ENCODE measurements around the gene RPS15A. TPM values are rescaled to one million over a fixed set of nuclear protein-coding genes. Genes with fewer than 3 reads are reported as not detected.

The RPS15A gene
- total and polyA plus RNA-seq, 2 of the 8 experiments (the other 6 are each of a cell fraction or from before 2014, with no cell fraction given), result 1,784 to 5,666 TPM

- H2BK20ac ChIP-seq (ENCODE audit: low read length), result no peak overlapping the region
- DNase-seq (ENCODE audit: low read depth in 1 of 2, low spot score in 2 of 2) (no peak), FAIRE-seq (no peak)
- no peak overlapping the region for H3K56ac ChIP-seq (replicated peaks; ENCODE audit: insufficient read length, low read depth, low read length)
- H3K4ac ChIP-seq (replicated peaks; ENCODE audit: insufficient read length, low read depth, low read length), result no peak overlapping the region
- no peak overlapping the region for H3K4me3 ChIP-seq (ENCODE audit: extremely low read depth in 1 of 4, insufficient read depth in 2 of 4, low read depth in 3 of 4, low read length in 4 of 4)
- H4K91ac ChIP-seq (replicated peaks; ENCODE audit: insufficient read length, low read length), result no peak overlapping the region
- H3K27me3 ChIP-seq (replicated peaks in 1 of 4; ENCODE audit: control insufficient read depth in 3 of 4, extremely low read depth in 1 of 4, insufficient read depth in 3 of 4, low read length in 3 of 4), result no peaks in the 10 kb centered on the region
- H2BK15ac ChIP-seq (ENCODE audit: low read length), result no peak overlapping the region
- CTCF ChIA-PET (ENCODE audit: partially characterized antibody), result interaction anchor here (0.7 kb wide), 1 partner anchor 23 kb away, joined by 3 read pairs; no protein-coding TSS in a partner anchor
- no peak overlapping the region for H3K23ac ChIP-seq (ENCODE audit: insufficient read length)
- no peak overlapping the region for H2BK120ac ChIP-seq (replicated peaks; ENCODE audit: low read depth, low read length)
- no peak overlapping the region for H3K14ac ChIP-seq (ENCODE audit: insufficient read length)
- H3K9me3 ChIP-seq (ENCODE audit: insufficient read depth in 2 of 2, low read depth in 1 of 2, low read length in 1 of 2), result no peaks in the 10 kb centered on the region; a peak in 1 of 4 replicates
- H3K9ac ChIP-seq (replicated peaks in 1 of 4; ENCODE audit: extremely low read depth in 1 of 4, low read depth in 3 of 4, low read length in 3 of 4), result no peak overlapping the region
- H2AFZ ChIP-seq (ENCODE audit: low read length), result no peak overlapping the region
- peaks cover 3% of the 10 kb centered on the region; the same call in 1 of the 2 replicates for H3K23me2 ChIP-seq (ENCODE audit: low read depth, low read length)
- no peak overlapping the region for H3K18ac ChIP-seq (ENCODE audit: extremely low read depth, low read length)
- H2AK5ac ChIP-seq (ENCODE audit: low read depth, low read length), result no peak overlapping the region
- H4K5ac ChIP-seq (ENCODE audit: insufficient read length, low read depth, low read length), result no peak overlapping the region
- peaks cover 10 to 57% (median 26%) of the 10 kb centered on the region in 4 experiments for H3K36me3 ChIP-seq (ENCODE audit: control insufficient read depth in 2 of 4, insufficient read depth in 4 of 4, low read length in 3 of 4)
- no peak overlapping the region for H4K8ac ChIP-seq (ENCODE audit: extremely low read depth, insufficient read depth, low read length)
- peaks cover 4 to 7% of the 10 kb centered on the region in 2 experiments for H4K20me1 ChIP-seq (replicated peaks in 1 of 2; ENCODE audit: control insufficient read depth in 1 of 2, insufficient read depth in 2 of 2, low read length in 2 of 2)
- H3K79me2 ChIP-seq (ENCODE audit: control insufficient read depth in 1 of 2, insufficient read depth in 2 of 2, low read length in 2 of 2), result peaks cover 16 to 46% of the 10 kb centered on the region in 2 experiments
- H2BK5ac ChIP-seq (ENCODE audit: low read depth, low read length), result no peak overlapping the region
- H2BK12ac ChIP-seq (ENCODE audit: low read depth, low read length), result no peak overlapping the region
- peaks cover 0 to 3% (median 2%) of the 10 kb centered on the region in 4 experiments; a peak in 2 of 7 replicates for H3K4me1 ChIP-seq (replicated peaks in 1 of 4; ENCODE audit: control insufficient read depth in 3 of 4, insufficient read depth in 4 of 4, low read length in 3 of 4)
- WGBS, 2 experiments (ENCODE audit: extremely low coverage in 1 of 2, insufficient coverage in 1 of 2, insufficient read length in 1 of 2, insufficient replicate concordance in 2 of 2, low coverage in 1 of 2, low lambda C conversion rate in 2 of 2, missing lambda C conversion rate in 1 of 2), result 92% methylated on average over 4 of the region's 4 CpGs; no CpG with 5 or more reads in 1 of the 2 experiments
- POLR2A ChIA-PET (ENCODE audit: partially characterized antibody), result interaction anchor here (0.6 to 14.8 kb wide), 2 partner anchors 8 to 9 kb away, joined by 3 to 503 read pairs; partner anchors contain the start of gene RPS15A
- H3K79me1 ChIP-seq (ENCODE audit: low read depth, low read length), result no peaks in the 10 kb centered on the region
- no peak overlapping the region for H3K27ac ChIP-seq (ENCODE audit: low read depth, low read length)
- H3K4me2 ChIP-seq (ENCODE audit: insufficient read depth in 1 of 2, low read depth in 2 of 2, low read length in 2 of 2), result no peak overlapping the region
- no peak for TF ChIP-seq KDM4A (IDR thresholded peaks at IDR 0.05; ENCODE audit: low read depth, low read length, severe bottlenecking)
- TF ChIP-seq BCL11A (IDR thresholded peaks at IDR 0.05; ENCODE audit: low read depth in 2 of 2, low read length in 2 of 2), result no peak
- no peak for TF ChIP-seq YY1 (IDR thresholded peaks at IDR 0.05; ENCODE audit: low read depth, low read length)
- TF ChIP-seq POLR2A (IDR thresholded peaks at IDR 0.05; ENCODE audit: control extremely low read depth in 1 of 2, low read depth in 2 of 2, low read length in 2 of 2), result no peak
- no peak for TF ChIP-seq CREB1 (IDR thresholded peaks at IDR 0.05)
- no peak for TF ChIP-seq SIRT6 (IDR thresholded peaks at IDR 0.05; ENCODE audit: low read length)
- no peak for TF ChIP-seq NRF1 (IDR thresholded peaks at IDR 0.05; ENCODE audit: low read depth, low read length)
- TF ChIP-seq HDAC2 (IDR thresholded peaks at IDR 0.05; ENCODE audit: borderline replicate concordance in 1 of 2, low read depth in 2 of 2, low read length in 2 of 2), result no peak
- TF ChIP-seq POU5F1 (IDR thresholded peaks at IDR 0.05; ENCODE audit: low read depth, low read length), result no peak
- no peak for TF ChIP-seq JUN (IDR thresholded peaks at IDR 0.05; ENCODE audit: low read depth, low read length)
- no peak for TF ChIP-seq RAD21 (IDR thresholded peaks at IDR 0.05 in 1 of 2, conservative IDR thresholded peaks at IDR 0.05 in 1 of 2; ENCODE audit: low read depth in 2 of 2, low read length in 2 of 2)
- TF ChIP-seq GABPA (IDR thresholded peaks at IDR 0.05; ENCODE audit: borderline replicate concordance, insufficient read depth, low read length), result no peak
- no peak for TF ChIP-seq TAF7 (optimal IDR thresholded peaks at IDR 0.05; ENCODE audit: borderline replicate concordance, low read depth, low read length)
- no peak for TF ChIP-seq MAFK (IDR thresholded peaks at IDR 0.05; ENCODE audit: low read depth, low read length)
- no peak for TF ChIP-seq SP1 (IDR thresholded peaks at IDR 0.05; ENCODE audit: low read depth, low read length)
Measured at GRCh38 chr16:18797746-18798145, 7.6 kb upstream of the RPS15A start.
